ENCODE measurements around the gene IER5L.
"Not testable (repeated sequence)": the region's sequence is repeated elsewhere in the genome, so short reads cannot be mapped to it uniquely, and the experiment has no call there.

Gene IER5L

DNA sequence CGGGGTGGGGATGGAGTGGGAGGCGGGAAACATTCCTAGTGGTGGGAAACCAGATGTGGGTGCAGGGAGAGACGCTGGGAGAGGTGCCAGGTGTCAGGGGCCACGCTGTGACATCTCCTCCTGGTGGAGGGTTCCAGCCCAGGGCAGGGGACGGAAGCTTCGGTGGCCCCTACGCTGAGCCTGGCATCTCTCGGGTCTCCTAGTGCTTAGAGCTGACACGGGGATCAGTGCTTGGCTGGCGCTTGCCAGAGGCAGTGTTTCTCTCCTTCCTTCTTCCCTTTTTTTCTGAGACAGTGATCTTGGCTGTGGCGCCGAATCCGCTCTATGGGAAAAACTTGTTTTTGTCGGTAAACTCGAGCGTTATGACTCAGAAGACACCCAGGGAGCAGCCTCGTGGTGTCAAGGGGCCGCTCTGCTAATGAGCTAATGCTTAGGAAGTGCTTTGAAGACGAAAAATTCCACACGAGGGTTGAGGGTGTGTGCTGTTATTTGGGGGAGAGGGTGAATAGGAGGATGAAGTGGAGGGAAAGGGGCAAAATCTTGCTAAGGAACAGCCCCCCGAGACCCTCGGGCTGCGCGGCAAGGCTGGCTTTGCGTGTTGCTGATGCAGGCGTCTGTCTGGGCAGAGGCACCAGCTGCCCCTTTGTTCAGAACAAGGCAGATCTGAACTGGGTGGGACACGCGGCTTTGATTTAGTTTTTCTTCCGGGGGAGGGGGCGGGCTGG is 20.4 kb upstream of the IER5L start:
- no peak for TF ChIP-seq ZFX (IDR thresholded peaks at IDR 0.05; ENCODE audit: borderline replicate concordance)
- TF ChIP-seq, protein P1, sequence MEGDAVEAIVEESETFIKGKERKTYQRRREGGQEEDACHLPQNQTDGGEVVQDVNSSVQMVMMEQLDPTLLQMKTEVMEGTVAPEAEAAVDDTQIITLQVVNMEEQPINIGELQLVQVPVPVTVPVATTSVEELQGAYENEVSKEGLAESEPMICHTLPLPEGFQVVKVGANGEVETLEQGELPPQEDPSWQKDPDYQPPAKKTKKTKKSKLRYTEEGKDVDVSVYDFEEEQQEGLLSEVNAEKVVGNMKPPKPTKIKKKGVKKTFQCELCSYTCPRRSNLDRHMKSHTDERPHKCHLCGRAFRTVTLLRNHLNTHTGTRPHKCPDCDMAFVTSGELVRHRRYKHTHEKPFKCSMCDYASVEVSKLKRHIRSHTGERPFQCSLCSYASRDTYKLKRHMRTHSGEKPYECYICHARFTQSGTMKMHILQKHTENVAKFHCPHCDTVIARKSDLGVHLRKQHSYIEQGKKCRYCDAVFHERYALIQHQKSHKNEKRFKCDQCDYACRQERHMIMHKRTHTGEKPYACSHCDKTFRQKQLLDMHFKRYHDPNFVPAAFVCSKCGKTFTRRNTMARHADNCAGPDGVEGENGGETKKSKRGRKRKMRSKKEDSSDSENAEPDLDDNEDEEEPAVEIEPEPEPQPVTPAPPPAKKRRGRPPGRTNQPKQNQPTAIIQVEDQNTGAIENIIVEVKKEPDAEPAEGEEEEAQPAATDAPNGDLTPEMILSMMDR (IDR thresholded peaks at IDR 0.05) = no peak
- no peak overlapping the region for H3K27ac ChIP-seq

DNA sequence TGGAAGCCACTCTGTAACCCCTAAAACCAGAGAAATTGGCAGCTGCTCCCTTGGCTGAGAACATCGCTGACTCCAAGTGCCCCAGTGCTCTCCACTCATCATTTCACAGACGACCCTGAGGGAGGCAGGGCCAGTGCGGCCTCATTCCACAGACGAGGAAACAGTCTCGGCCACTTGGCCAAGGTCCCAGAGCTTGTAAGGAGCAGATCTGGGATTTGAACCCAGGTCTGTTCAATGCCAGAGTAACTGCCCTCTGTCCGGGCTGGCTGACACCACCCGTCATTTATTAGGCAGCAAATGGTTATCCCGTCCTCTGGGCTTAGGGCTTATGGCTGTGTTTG is 19.9 kb upstream of the IER5L start:
- TF ChIP-seq ZFX (IDR thresholded peaks at IDR 0.05; ENCODE audit: borderline replicate concordance) = no peak
- TF ChIP-seq, protein P1 (IDR thresholded peaks at IDR 0.05) = no peak
- H3K27ac ChIP-seq = no peak overlapping the region

DNA sequence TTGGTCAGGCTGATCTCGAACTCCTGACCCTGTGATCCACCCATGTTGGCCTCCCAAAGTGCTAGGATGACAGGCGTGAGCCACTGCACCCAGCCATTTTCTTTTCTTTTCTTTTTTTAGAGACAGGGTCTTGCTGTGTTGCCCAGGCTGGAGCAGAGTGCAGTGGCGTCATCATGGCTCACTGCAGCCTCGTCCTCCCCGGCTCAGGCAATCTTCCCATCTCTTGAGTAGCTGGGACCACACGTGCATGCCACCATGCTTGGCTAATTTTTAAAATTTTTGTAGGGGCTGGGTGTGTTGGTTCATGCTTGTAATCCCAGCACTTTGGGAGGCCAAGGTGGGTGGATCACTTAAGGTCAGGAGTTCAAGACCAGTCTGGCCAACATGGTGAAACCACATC is 19.0 kb upstream of the IER5L start:
- not testable (repeated sequence) for H3K27ac ChIP-seq

DNA sequence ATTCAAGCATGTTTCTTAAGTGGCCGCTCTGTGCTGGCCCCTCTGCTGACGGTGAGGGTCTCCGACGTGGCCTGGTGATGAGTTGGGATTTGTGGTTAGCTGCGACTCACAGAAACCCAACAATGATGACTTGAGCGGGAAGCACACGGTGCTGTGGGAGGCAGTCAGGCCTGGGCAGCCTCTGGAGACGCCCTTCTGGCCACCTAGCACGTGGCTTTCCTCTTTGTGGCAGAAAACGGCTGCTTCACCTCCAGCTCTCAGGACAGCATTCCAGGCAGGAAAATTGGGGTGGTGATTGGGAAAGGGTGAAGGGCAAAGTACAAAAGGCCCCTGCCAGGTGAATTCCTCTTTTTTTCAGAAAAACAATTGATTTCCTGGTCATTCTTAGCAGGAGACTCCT is 17.5 kb upstream of the IER5L start:
- no peak for TF ChIP-seq ZFX (IDR thresholded peaks at IDR 0.05; ENCODE audit: borderline replicate concordance)
- TF ChIP-seq, protein P1 (IDR thresholded peaks at IDR 0.05) = no peak
- H3K27ac ChIP-seq = no peak overlapping the region

DNA sequence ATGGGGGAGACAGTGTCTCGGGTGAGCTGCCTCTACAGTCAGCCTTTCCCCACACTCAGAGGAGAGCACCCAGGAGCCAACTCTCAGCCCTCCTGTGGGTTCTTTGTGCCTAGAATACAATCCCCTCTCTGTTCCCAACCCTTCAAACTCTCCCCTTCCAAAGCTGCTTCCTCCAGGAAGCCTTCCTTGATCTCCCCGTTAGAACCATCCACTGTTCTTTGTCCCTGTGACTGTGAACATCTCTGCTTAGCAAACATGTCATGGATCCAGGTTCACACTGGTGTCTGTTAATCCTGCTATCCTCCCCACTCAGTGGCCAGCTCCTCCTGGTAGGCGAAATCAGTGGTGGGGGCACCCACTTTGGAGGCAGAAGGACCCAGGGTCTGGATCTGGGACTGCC is 16.2 kb upstream of the IER5L start:
- no peak for TF ChIP-seq ZFX (IDR thresholded peaks at IDR 0.05; ENCODE audit: borderline replicate concordance)
- TF ChIP-seq, protein P1 (IDR thresholded peaks at IDR 0.05) = no peak
- H3K27ac ChIP-seq = no peak overlapping the region

DNA sequence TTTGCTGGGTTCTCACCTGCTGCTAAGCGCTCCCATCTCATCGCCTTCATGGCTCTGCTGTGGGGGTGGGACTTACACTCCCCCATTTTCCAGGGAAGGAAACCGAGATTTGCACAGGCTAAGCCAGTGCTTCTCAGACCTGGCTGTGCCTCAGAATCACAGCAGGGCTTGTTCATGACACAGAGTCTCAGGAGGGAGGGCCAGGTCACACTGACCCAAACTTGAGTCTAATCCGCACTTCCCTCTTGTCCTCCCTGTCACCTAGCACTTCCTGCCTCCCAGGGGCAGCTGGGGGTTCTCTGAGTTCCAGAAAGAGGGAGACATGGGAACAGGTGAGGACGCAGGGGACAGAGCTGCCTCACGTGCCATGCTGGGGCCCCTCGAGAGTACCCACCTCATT is 15.6 kb upstream of the IER5L start:
- H3K27ac ChIP-seq = no peak overlapping the region
- no peak for TF ChIP-seq ZFX (IDR thresholded peaks at IDR 0.05; ENCODE audit: borderline replicate concordance)

DNA sequence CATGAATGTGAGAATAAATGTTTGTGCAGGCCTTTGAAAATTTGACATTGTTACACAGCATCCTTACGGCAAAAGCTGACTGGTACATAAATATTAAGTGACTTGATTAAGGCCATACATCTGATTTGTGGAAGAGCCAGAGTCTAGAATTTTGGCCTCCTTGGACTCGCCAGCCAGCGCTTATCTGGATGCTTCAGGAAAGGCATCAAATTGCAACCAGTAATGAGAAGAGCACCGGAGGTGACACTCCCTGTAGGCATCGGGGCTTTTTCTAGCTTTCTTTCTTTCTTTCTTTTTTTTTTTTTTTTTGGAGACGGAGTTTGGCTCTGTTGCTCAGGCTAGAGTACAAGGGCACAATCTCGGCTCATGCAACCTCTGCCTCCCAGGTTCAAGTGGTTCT is 13.2 kb upstream of the IER5L start:
- TF ChIP-seq, protein P1 (IDR thresholded peaks at IDR 0.05) = no peak
- no peak for TF ChIP-seq ZFX (IDR thresholded peaks at IDR 0.05; ENCODE audit: borderline replicate concordance)

DNA sequence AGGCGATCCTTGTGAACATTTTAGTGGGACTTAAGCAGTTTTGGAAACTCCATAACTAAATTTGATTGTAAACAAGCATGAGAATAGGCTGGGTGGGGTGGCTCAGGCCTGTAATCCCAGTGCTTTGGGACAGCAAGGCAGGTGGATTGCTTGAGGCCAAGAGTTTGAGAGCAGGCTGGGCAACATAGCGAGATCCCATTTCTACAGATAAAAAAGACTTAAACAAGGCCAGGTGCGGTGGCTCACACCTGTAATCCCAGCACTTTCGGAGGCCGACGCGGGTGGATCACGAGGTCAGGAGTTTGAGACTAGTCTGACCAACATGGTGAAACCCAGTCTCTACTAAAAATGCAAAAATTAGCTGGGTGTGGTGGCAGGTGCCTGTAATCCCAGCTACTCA is 11.9 kb upstream of the IER5L start:
- not testable (repeated sequence) for H3K27ac ChIP-seq

More for the DNA sequence above, 13.2 kb upstream of the IER5L start:
- H3K27ac ChIP-seq = no peak overlapping the region

DNA sequence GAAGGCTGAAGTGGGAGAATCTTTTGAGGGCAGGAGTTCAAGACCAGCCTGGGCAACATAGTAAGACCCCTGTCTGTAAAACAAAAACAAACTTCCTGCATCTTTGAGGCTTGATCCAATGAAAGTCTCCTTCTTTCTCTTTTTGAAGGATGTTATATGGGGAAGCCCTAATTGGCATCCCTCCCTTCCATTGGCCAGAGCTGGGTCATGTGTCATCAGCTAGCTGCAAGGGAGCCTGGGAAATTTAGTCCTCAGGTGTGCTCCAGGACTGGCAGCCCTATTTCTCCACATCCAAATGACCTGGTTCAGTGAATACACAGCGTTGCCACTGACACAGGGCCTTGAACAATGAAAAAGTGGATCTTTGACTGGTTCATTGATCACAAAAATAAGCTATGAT is 9.0 kb upstream of the IER5L start:
- TF ChIP-seq, protein P1 (IDR thresholded peaks at IDR 0.05) = no peak
- TF ChIP-seq ZFX (IDR thresholded peaks at IDR 0.05; ENCODE audit: borderline replicate concordance) = no peak
- no peak overlapping the region for H3K27ac ChIP-seq

Data from 22Rv1 (cell line).